DMS114 treated with DMSO at 0.1 percent for 48 hours (cell line): ENCODE results near the gene RUNX2.

ENCODE experiments used
- DNase-seq: peaks from one replicate; lab custom pipeline; 2025; ENCODE audit not compliant: unreplicated experiment; lab: John Stamatoyannopoulos, UW

Gene RUNX2

GRCh38 chr6:45637611-45638257, 309.6 kb downstream of the RUNX2 start:
- no peak for DNase-seq

- DNase-seq: no peak
These were observed 312.0 kb downstream of the RUNX2 start for GRCh38 chr6:45640081-45640491.

DNA sequence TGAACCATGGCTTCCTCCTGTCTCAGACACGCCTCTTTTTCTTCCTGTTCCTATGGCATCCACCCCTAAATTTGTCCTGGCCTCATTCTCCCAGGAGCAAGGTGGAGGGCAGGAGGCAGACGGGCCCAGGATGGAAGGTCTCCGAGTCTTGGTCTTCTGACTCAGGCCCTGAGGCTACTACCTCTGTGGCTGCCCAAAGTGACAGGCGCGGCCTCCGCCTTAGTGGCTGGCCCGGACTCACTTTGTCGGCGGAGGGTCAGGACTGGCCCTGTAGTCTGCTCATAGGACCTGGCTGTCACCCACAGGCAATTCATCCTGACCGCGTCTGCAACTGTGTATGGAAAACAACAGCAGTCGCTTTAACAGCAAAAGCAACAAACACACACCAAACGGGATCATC, 312.7 kb downstream of the RUNX2 start:
- DNase-seq: no peak

DNA sequence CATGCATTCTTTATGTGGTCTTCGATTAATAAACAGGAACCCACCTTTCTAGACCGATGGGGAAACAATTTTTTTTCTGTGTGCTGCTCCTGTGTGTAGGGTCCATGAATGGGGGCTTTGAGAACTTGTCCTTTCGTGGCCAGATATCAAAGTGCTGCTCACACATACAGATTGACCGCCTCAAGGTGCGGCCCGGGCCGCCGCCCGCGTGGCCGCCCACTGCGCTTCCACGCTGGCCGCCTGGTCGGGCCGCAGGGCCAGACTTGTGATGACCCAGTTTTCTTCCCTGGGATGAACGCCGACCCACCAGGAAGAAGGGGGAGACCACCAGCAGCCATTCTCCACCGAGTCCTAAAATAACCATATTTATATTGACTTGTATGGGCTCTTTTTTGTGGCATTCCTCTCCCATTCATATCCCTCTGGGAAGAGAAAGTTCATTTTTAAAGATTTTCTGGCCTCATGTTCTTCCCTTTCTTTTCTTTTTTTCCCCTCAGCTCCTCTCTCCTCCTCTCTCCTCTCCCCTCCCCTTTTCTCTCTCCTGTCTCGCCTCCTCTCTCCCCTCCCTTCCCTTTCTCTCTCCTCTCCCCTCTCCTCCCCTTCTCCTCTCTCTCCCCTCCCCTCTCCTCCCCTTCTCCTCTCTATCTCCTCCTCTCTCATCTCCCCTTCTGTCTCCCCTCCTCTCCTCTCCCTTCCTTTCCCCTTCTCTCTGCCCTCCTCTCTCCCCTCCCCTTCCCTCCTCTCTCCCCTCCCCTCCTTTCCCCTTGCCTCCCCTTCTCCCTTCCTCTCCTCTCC, 314.4 kb downstream of the RUNX2 start:
- no peak for DNase-seq

DNA sequence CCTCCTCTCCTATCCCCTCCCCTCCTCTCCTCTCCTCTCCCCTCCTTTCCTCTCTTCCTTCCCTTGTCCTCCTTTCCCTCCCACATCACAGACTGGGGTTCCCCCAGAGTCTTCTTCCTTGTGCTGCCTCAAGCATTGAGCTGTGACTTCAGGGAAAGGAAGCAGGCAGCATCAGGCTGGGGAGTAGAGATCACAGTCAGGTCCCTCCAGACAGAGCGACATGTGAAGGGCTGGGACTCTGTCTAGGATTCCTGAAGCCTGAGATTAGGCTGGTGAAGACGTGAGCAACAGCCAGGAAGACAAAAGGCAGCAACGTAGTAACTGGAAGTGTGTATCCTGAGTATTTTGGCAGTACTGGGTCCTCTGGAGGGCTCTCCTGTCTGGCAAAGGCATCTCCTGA, 315.0 kb downstream of the RUNX2 start:
- no peak for DNase-seq

DNA sequence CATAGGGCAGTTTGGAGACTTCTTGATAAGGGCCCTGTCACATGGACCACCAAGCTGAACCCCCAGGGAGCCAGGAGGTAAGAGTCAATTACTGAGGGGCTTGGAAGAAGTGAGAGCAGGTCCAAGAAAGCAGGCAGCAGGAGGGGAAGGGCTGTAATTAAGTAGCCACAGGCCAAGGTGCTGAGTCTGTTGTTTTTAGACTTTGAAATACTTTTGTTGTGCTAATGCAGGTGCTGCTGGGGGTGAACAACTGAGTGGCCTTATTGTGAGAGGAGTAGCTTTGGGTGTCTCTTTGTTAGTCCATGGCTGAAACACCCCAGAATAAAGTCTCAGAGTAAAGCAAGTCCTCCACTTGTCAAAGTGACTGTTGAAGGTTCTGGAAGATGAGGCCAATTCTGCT, 316.6 kb downstream of the RUNX2 start:
- DNase-seq: no peak

DNA sequence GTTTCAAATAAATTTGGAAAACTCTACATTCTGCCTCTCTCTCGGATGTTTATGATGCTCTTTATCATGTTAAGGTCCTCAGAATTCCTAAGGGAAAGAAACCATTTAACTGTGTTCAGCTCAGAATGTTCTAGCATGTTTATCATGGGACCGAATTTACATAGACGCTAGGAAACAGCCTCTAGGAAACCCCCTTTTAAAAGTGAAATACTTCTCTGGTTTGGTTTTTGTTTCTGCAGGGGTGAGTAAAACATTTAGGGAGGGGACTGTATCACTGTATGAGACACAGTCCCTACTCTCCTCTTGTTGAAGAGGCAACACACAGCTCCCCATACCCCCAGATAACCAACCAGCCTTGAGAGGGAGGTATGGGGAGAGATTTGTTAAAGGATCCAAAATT, 317.2 kb downstream of the RUNX2 start:
- DNase-seq: no peak

DNA sequence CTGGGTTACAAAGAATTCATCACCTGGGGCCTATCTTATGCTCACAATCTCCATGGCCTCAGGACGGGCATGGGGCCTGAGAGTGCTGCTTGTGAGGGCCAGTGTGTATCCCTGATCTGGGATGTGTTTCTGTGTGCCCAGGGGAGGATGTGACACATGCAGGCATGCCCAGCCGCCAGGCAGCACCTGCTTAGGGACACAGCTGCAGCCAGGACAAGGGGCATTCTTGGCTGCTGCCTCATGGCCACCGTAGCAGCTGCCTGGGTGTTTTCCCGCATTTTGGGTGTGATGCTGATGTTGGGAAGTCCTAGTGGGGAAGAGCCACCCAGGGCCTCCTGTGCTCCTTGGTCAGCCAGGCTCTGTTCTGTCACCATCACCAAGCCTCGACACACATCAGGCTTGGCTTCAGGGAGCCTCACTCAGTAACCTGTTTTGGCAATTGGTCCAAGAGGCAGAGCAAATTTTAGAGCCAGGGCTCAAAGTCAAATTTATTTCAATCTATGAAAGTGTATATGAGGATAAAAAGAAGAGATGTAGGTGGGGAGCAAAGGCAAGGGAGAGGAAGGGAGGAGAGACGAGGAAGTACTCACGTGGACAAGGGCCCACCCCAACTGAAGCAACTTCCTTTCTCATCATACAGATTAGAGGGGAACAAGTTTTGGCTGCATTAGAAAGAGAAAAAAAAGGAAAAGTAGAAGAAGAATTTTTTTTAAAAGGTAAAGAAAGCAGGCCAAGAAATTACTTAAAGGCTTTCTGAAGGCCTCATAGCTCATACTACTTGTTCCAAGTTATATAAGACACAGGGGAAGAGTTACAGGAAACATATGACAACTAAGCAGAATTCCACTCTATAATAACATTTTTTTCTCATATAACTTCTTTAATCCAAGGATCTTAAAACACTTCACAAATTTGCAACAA, 319.5 kb downstream of the RUNX2 start:
- no peak for DNase-seq

- DNase-seq: no peak
These were observed 320.1 kb downstream of the RUNX2 start for GRCh38 chr6:45648262-45648620.

- DNase-seq: no peak
These were observed 322.5 kb downstream of the RUNX2 start for GRCh38 chr6:45650524-45651135.

GRCh38 chr6:45651301-45651700, 323.2 kb downstream of the RUNX2 start:
- DNase-seq: no peak

DNA sequence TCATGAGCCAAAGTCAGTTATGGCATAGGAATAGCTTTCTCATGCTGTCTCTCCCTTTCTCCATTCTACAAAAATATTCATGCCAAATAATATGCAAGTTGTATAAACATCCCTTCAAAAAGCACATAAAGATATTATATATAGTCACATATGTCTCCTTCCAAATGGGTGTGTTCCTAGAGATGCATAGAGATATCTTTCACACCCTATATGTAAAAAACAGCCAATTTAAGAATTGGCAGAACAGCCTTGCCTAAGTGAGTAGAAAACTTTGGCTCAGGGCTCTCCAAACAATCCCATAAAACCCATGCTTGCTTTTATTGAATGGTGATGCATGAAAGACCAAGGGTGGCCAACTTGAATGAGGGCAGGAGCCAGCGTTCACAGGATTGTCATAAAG, 324.3 kb downstream of the RUNX2 start:
- no peak for DNase-seq

DNA sequence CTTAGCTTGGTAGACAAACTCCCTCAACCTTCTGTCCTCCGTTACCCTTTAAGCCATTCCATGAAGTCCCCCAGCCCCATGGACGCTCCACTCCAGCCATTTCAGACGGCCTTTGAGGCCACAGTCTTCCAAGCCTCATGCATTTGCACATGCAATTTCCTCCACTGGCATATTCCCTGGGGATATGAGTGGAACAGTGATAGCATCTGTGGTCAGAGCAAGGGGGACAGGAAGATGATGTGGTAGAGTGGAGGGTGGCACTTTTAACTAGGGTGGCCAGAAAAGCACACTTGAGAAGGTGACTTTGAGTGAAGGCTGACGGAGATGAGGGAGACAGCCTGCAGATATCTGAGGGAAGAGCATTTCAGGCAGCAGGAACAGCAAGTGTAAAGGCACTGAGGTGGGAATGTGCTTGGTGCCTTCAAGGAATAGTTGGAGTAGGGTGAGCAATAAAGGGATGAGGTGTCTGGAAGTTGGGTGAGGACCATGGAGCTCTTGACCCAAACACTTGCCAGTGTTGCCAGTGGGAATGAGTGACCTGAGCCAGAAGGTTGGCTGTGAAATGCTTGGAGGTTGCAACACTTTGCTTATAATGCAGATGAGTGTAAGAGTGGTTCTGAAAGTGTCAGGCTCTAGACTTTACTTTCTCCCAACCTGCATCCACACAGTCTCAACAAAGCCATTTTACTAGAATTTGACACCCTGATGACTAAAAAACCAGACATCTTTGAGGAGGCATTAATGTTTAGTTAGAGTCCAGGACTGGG, 325.2 kb downstream of the RUNX2 start:
- DNase-seq: no peak

- no peak for DNase-seq
These were observed 326.5 kb downstream of the RUNX2 start for GRCh38 chr6:45654673-45655072.

DNA sequence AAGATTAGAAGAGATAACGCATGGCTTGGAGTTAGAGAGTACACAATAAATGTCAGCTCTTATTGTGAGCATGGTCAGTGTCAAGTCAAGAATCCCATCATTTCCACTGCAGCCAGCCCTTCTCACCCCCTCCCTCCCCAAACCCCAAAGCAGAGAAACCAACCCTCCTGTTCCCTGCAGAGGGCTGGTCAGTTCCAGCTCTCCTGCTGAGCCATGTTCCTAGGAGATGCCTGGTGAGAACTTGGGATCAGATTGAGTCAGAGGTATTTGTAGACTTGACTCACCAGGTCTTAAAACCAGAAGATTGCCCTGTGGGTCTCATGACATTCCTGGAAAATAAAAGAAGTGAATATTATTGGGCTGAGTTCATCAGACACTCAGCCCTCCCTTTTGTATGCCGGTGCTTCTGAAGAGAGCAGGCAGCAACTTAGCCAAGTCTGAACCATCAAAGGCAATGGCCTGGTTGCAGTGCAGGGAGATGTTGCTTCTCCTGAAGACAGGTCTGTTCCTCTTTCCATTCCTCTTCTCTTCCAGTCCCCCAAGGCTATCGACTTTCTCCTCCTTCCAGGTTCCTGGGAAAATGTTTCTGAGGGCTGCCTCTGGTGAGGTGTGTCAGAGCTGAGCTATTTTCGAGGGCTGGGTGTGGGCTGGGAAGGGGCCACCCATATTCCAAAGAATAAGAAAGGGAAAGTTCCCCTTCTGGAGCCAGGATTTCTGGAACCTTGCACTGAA, 327.8 kb downstream of the RUNX2 start:
- DNase-seq: no peak

GRCh38 chr6:45657226-45657625, 329.1 kb downstream of the RUNX2 start:
- DNase-seq: no peak

DNA sequence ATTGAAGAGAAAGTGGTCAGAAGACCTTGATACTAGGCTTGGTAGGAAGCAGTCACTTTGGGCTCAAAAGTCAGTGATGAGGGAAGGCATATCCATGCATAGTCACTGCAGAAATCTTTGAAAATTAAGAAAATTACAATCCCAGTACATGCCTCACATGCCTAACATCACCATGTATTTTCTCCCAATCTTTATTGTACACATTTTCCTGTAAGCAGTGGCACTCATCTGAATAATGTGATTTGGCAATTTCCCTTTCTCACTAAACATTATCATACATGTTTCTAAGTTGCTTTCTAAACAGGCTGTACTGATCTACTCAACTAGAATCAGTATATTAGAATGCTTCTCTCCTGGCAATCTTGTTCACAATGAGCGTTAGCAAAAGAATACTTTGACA, 330.3 kb downstream of the RUNX2 start:
- no peak for DNase-seq

- no peak for DNase-seq
These were observed 330.8 kb downstream of the RUNX2 start for GRCh38 chr6:45658958-45659357.

DNA sequence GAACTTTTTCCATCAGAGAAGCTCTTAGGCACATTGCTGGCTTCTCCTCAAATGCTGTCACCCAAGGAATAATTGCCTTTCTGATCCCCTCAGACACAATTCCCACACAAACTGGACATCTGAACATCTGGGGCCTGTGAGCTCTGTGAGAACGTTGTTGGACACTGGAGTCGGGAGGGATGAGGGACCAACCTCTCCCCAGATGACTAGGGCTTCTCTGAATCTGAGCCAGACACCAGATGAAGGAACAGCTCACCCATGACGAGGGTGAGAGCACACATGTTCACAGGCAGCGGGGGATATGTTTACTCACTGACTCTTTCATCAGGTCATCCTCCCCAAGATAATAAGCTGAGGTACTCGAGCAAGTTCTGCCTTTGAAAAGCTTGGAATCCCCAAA, 333.5 kb downstream of the RUNX2 start:
- no peak for DNase-seq
